ENCODE measurements around the gene C9. TPM values are rescaled to one million over a fixed set of nuclear protein-coding genes. Genes with fewer than 3 reads are reported as not detected.
A peak's percentile ranks its signal among the peaks of the same experiment; 100 is the strongest.
"Not testable (repeated sequence)": the region's sequence is repeated elsewhere in the genome, so short reads cannot be mapped to it uniquely, and the experiment has no call there.

C9 gene
- total RNA-seq, 6 experiments from 2014 or later, result 0.07 to 0.17 TPM; not detected in 4

DNA sequence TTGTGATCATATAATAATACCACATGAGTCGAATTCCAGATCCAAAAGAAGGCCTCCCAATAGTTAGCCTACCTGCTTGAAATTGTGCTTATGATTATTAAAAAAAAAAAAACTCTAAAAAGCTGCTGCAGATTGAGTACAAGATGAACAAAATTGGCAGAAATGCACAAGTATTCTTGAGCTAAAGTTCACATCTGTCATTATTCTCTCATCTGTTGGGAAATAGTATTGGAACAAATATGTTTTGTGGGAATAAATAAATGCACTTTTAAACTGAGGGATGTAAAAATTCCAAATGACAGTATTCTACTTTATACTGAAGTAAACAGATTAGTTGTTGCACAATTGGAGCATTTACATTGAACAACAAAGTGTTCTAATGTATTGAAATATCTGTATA lies 44.7 kb upstream of the C9 start:
- Mint-ChIP-seq H3K9me3 (no peaks in the 10 kb centered on the region), H3K27me3 (ENCODE audit: insufficient read depth) (peaks cover 4% of the 10 kb centered on the region; the same call in 1 of the 2 replicates), H3K4me1 (ENCODE audit: low read depth) (peaks cover 83% of the 10 kb centered on the region), H3K27ac (no peak overlapping the region; the same call in 1 of the 2 replicates), H3K36me3 (ENCODE audit: low read depth) (peaks cover 73% of the 10 kb centered on the region), H3K4me3 (no peak overlapping the region; the same call in none of the 2 replicates)
- DNase-seq, result no peak
- TF ChIP-seq, protein P1, sequence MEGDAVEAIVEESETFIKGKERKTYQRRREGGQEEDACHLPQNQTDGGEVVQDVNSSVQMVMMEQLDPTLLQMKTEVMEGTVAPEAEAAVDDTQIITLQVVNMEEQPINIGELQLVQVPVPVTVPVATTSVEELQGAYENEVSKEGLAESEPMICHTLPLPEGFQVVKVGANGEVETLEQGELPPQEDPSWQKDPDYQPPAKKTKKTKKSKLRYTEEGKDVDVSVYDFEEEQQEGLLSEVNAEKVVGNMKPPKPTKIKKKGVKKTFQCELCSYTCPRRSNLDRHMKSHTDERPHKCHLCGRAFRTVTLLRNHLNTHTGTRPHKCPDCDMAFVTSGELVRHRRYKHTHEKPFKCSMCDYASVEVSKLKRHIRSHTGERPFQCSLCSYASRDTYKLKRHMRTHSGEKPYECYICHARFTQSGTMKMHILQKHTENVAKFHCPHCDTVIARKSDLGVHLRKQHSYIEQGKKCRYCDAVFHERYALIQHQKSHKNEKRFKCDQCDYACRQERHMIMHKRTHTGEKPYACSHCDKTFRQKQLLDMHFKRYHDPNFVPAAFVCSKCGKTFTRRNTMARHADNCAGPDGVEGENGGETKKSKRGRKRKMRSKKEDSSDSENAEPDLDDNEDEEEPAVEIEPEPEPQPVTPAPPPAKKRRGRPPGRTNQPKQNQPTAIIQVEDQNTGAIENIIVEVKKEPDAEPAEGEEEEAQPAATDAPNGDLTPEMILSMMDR (IDR thresholded peaks at IDR 0.05), result no peak

DNA sequence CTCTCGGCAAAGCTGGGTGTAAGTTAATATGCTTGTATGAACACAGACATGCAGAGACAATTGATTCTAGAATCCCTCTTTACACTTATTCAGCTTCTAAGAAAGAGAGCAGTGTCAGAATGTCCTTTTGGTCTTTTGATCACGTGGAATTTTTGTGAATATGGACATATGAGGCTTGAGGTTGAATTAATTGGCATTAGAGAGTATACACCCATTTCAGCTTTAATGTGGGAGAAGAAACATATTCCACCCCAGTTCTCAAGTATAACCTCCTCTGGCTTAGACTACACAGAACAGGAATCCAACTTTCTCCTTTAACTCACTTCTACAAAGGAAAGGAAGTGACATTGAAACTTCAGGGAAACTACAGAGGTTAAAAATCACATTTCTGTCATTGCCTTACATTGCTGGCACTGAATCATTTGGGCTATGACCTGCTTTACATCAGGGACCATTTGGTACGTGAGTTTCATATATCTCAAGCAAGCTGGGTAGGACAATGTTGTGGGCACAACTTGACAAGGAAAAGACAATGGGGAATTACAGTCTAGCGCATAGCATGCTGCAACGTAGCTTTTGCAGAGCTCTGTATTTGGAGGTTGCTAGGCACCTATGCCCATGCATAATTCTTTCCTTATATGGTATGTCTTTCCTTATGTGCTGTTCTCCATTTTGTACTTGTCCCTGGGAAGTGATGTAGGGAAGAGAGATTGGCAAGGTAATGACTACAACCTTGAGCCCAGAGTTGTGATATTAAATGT lies 41.0 kb upstream of the C9 start:
- Mint-ChIP-seq H3K9me3 (peaks cover 3% of the 10 kb centered on the region; the same call in 1 of the 2 replicates), H3K36me3 (ENCODE audit: low read depth) (peaks cover 70% of the 10 kb centered on the region), H3K4me3 (no peak overlapping the region), H3K27ac (peak overlapping the region; percentile 43; the same call in 1 of the 2 replicates), H3K27me3 (ENCODE audit: insufficient read depth) (peaks cover 7% of the 10 kb centered on the region; the same call in 1 of the 2 replicates), H3K4me1 (ENCODE audit: low read depth) (peaks cover 81% of the 10 kb centered on the region)
- TF ChIP-seq, protein P1 (IDR thresholded peaks at IDR 0.05), result no peak
- DNase-seq, result no peak

DNA sequence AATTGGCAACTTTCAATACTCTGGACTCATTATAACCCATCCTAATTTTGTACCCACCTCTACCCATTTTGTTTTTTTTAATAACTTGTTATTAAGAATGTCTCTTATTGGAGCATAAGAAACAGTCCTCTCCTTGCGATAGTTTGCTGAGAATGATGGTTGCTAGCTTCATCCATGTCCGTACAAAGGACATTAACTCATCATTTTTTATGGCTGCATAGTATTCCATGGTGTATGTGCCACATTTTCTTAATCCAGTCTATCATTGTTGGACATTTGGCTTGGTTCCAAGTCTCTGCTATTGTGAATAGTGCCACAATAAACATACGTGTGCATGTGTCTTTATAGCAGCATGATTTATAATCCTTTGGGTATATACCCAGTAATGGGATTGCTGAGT lies 39.5 kb upstream of the C9 start:
- H3K4me3 Mint-ChIP-seq; H3K9me3 Mint-ChIP-seq; H3K27me3 Mint-ChIP-seq (ENCODE audit: insufficient read depth); DNase-seq: not testable (repeated sequence)
- H3K36me3 Mint-ChIP-seq (ENCODE audit: low read depth), result peaks cover 57% of the 10 kb centered on the region
- peaks cover 81% of the 10 kb centered on the region for H3K4me1 Mint-ChIP-seq (ENCODE audit: low read depth)
- peak overlapping the region; percentile 67 for H3K27ac Mint-ChIP-seq

DNA sequence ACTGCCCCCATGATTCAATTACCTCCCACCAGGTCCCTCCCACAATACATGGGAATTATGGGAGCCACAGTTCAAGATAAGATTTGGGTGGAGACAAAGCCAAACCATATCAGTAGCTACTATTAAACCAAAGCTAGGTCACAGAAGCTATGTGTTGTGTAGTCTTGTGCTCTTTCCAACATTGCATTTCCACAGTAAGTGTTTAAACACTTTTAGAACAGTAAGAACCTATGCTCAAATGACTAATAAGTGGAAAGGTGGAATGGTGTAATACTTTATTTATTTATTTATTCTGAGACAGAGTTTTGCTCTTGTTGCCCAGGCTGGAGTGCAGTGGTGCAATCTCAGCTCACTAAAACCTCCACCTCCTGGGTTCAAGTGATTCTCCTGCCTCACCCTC lies 37.8 kb upstream of the C9 start:
- H3K4me1 Mint-ChIP-seq (ENCODE audit: low read depth), result peaks cover 81% of the 10 kb centered on the region
- H3K9me3 Mint-ChIP-seq; DNase-seq; H3K27me3 Mint-ChIP-seq (ENCODE audit: insufficient read depth): not testable (repeated sequence)
- H3K27ac Mint-ChIP-seq, result peak overlapping the region; percentile 67
- H3K4me3 Mint-ChIP-seq, result peak overlapping the region; percentile 67
- H3K36me3 Mint-ChIP-seq (ENCODE audit: low read depth), result peaks cover 55% of the 10 kb centered on the region

DNA sequence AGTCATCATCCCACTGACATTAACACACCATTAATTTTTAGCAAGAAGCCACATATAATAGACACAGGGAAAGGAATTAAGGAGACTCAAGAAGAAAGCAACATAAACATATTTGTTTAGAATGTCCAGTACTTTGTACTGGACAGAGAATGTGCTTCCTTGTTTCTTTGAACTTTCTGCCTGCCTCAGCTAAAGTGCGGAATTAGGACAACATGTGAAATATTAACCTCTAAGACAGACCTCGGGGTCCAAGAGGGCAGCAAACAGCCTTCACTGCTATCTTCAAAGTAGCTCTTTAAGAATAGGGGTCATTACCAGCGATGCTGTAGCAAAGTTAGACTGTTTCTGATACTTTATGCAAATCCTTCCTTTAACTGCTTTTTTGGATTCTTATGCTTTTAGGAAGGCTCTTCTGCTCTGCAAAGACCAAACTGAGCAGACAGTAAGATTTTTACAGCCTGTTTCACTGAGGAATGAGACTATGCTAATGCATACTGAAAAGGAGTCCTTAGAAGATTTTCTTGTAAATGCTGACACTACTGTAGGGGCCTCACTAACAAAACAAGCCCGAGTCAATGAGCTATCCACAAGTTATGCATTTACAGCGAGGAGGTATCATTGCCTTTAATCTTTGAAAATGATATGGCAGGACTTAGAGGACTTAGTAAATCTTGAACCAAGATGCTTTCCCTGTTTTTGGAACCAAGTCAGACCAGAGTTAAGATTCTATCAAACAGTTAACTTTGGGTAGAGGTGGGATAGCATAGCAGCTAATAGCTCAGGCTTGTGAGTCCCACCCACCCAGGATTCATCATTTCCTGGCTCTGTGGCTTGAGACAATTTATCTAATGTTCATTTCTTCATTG lies 36.7 kb upstream of the C9 start:
- Mint-ChIP-seq H3K4me1 (ENCODE audit: low read depth) (peaks cover 88% of the 10 kb centered on the region), H3K4me3 (peak overlapping the region; percentile 48), H3K27ac (peak overlapping the region; percentile 96)

More for the DNA sequence above, 36.7 kb upstream of the C9 start:
- Mint-ChIP-seq H3K36me3 (ENCODE audit: low read depth) (peaks cover 59% of the 10 kb centered on the region), H3K9me3 (peaks cover 3% of the 10 kb centered on the region; the same call in 1 of the 2 replicates), H3K27me3 (ENCODE audit: insufficient read depth) (peaks cover 5% of the 10 kb centered on the region)
- TF ChIP-seq, protein P1 (IDR thresholded peaks at IDR 0.05), result no peak
- peak; percentile 75 for DNase-seq
